Ectodermal cell (in vitro differentiated cells): Measurements from ENCODE around the gene DLG1.

Experiments
- H3K27ac ChIP-seq: 2 replicates; pipeline ENCODE4 v1.7.0; 2013; ENCODE audit warnings: mild to moderate bottlenecking, low read depth, low read length; ENCODE audit not compliant: insufficient read depth, poor library complexity, severe bottlenecking
- H3K27me3 ChIP-seq: 2 replicates; pipeline ENCODE4 v1.7.0; 2013; ENCODE audit warnings: mild to moderate bottlenecking, low read length; ENCODE audit not compliant: insufficient read depth, control insufficient read depth, poor library complexity, severe bottlenecking
- H3K36me3 ChIP-seq: one replicate; pipeline ENCODE4 v1.7.0; 2013; ENCODE audit warnings: low read length; ENCODE audit not compliant: control insufficient read depth, insufficient read depth
- H3K4me1 ChIP-seq: one replicate; pipeline ENCODE4 v1.7.0; 2013; ENCODE audit warnings: low read length; ENCODE audit not compliant: control insufficient read depth, insufficient read depth
- H3K4me3 ChIP-seq: 2 replicates; pipeline ENCODE4 v1.7.0; 2013; ENCODE audit warnings: low read depth, low read length, control low read depth; ENCODE audit not compliant: insufficient read depth
- H3K9me3 ChIP-seq: 2 replicates; pipeline ENCODE4 v1.7.0; 2013; ENCODE audit warnings: mild to moderate bottlenecking, low read length, moderate library complexity; ENCODE audit not compliant: control insufficient read depth
- WGBS, 2 experiments: methylation state at CpG; one replicate each; pipeline ENCODE4 v1.1.7; 2013; ENCODE audit warnings: missing lambda C conversion rate in 2 of 2; 5-methylcytosine and 5-hydroxymethylcytosine counted together

The DLG1 gene

GRCh38 chr3:197014942-197015575, 283.4 kb downstream of the DLG1 start:
- Histone ChIP-seq H3K4me3 (no peak overlapping the region), H3K36me3 (no peaks in the 10 kb centered on the region), H3K9me3 (no peaks in the 10 kb centered on the region), H3K27ac (no peak overlapping the region), H3K4me1 (peaks cover 11% of the 10 kb centered on the region), H3K27me3 (no peaks in the 10 kb centered on the region)
- 96 to 97% methylated on average over 22 of the region's 22 CpGs for WGBS, 2 experiments

- Histone ChIP-seq H3K9me3 (no peaks in the 10 kb centered on the region), H3K4me3 (no peak overlapping the region), H3K27ac (no peak overlapping the region), H3K36me3 (no peaks in the 10 kb centered on the region), H3K4me1 (peaks cover 11% of the 10 kb centered on the region), H3K27me3 (no peaks in the 10 kb centered on the region)
- WGBS, 2 experiments, result 93 to 95% methylated on average over 6 of the region's 6 CpGs
Measured at GRCh38 chr3:197014024-197014423, 284.4 kb downstream of the DLG1 start.

- H3K27me3 ChIP-seq, result no peaks in the 10 kb centered on the region
- H3K36me3 ChIP-seq, result no peaks in the 10 kb centered on the region
- WGBS, 2 experiments, result 89 to 91% methylated on average over 7 of the region's 7 CpGs
- no peaks in the 10 kb centered on the region for H3K9me3 ChIP-seq
- no peak overlapping the region for H3K27ac ChIP-seq
- no peak overlapping the region for H3K4me3 ChIP-seq
- H3K4me1 ChIP-seq, result peaks cover 11% of the 10 kb centered on the region
Measured at GRCh38 chr3:197012540-197012883, 285.9 kb downstream of the DLG1 start.

- no peak overlapping the region for H3K27ac ChIP-seq
- peaks cover 11% of the 10 kb centered on the region for H3K4me1 ChIP-seq
- no peaks in the 10 kb centered on the region for H3K27me3 ChIP-seq
- H3K4me3 ChIP-seq, result no peak overlapping the region
- no peaks in the 10 kb centered on the region for H3K9me3 ChIP-seq
- H3K36me3 ChIP-seq, result no peaks in the 10 kb centered on the region
- WGBS, 2 experiments, result 79 to 81% methylated on average over 25 of the region's 25 CpGs
Measured at GRCh38 chr3:197011780-197012539, 286.5 kb downstream of the DLG1 start.

GRCh38 chr3:197010556-197011351, 287.7 kb downstream of the DLG1 start:
- no peak overlapping the region for H3K27ac ChIP-seq

GRCh38 chr3:197009532-197010019, 288.8 kb downstream of the DLG1 start:
- WGBS, 2 experiments, result 92 to 94% methylated on average over 20 of the region's 20 CpGs
- H3K36me3 ChIP-seq, result no peaks in the 10 kb centered on the region
- no peaks in the 10 kb centered on the region for H3K9me3 ChIP-seq
- H3K27ac ChIP-seq, result no peak overlapping the region
- peaks cover 11% of the 10 kb centered on the region for H3K4me1 ChIP-seq
- no peak overlapping the region for H3K4me3 ChIP-seq
- peaks cover 8% of the 10 kb centered on the region for H3K27me3 ChIP-seq

More at GRCh38 chr3:197010556-197011351, 287.7 kb downstream of the DLG1 start:
- 95 to 96% methylated on average over 30 of the region's 30 CpGs for WGBS, 2 experiments
- no peaks in the 10 kb centered on the region for H3K36me3 ChIP-seq
- H3K4me3 ChIP-seq, result no peak overlapping the region
- H3K9me3 ChIP-seq, result no peaks in the 10 kb centered on the region
- peaks cover 11% of the 10 kb centered on the region for H3K4me1 ChIP-seq
- H3K27me3 ChIP-seq, result no peaks in the 10 kb centered on the region

- Histone ChIP-seq H3K4me3 (no peak overlapping the region), H3K36me3 (no peaks in the 10 kb centered on the region), H3K4me1 (peaks cover 19% of the 10 kb centered on the region), H3K27ac (no peak overlapping the region), H3K9me3 (no peaks in the 10 kb centered on the region), H3K27me3 (peaks cover 17% of the 10 kb centered on the region)
- WGBS, 2 experiments, result 93 to 94% methylated on average over 27 of the region's 27 CpGs
Measured at GRCh38 chr3:197008436-197009209, 289.8 kb downstream of the DLG1 start.

- Histone ChIP-seq H3K9me3 (no peaks in the 10 kb centered on the region), H3K4me3 (no peak overlapping the region), H3K4me1 (peaks cover 19% of the 10 kb centered on the region), H3K27me3 (peaks cover 20% of the 10 kb centered on the region), H3K27ac (no peak overlapping the region), H3K36me3 (no peaks in the 10 kb centered on the region)
- WGBS, 2 experiments, result 92 to 93% methylated on average over 8 of the region's 8 CpGs
Measured at GRCh38 chr3:197007953-197008352, 290.5 kb downstream of the DLG1 start.

- 83 to 88% methylated on average over 12 of the region's 12 CpGs for WGBS, 2 experiments
- H3K4me3 ChIP-seq, result no peak overlapping the region
- H3K4me1 ChIP-seq, result peaks cover 18% of the 10 kb centered on the region
- no peak overlapping the region for H3K27ac ChIP-seq
- no peaks in the 10 kb centered on the region for H3K36me3 ChIP-seq
- peaks cover 20% of the 10 kb centered on the region for H3K27me3 ChIP-seq
- no peaks in the 10 kb centered on the region for H3K9me3 ChIP-seq
Measured at GRCh38 chr3:197007296-197007940, 291.0 kb downstream of the DLG1 start.
